Thyroid gland (tissue), 4 donors: Measurements from ENCODE around the gene SQSTM1.

Source experiments
- POLR2A ChIP-seq, 2 donors: fragments of 450-650 bp; IDR thresholded peaks; one replicate each; pipeline ENCODE4 v1.6.1; 2017; ENCODE audit warnings: antibody characterized with exemption in 2 of 2, mild to moderate bottlenecking in 2 of 2, moderate library complexity in 1 of 2
- TF ChIP-seq, protein P1 (sequence below), 6 experiments: fragments of 200-600 bp in 3 of 6; fragments of 450-650 bp in 3 of 6; sonication (generic) in 3 of 6; IDR thresholded peaks; one replicate each; pipeline ENCODE4 v1.5.1; 2016 to 2019; ENCODE audit warnings: antibody characterized with exemption in 6 of 6, mild to moderate bottlenecking in 2 of 6, inconsistent platforms in 1 of 6, moderate library complexity in 1 of 6

DNA sequence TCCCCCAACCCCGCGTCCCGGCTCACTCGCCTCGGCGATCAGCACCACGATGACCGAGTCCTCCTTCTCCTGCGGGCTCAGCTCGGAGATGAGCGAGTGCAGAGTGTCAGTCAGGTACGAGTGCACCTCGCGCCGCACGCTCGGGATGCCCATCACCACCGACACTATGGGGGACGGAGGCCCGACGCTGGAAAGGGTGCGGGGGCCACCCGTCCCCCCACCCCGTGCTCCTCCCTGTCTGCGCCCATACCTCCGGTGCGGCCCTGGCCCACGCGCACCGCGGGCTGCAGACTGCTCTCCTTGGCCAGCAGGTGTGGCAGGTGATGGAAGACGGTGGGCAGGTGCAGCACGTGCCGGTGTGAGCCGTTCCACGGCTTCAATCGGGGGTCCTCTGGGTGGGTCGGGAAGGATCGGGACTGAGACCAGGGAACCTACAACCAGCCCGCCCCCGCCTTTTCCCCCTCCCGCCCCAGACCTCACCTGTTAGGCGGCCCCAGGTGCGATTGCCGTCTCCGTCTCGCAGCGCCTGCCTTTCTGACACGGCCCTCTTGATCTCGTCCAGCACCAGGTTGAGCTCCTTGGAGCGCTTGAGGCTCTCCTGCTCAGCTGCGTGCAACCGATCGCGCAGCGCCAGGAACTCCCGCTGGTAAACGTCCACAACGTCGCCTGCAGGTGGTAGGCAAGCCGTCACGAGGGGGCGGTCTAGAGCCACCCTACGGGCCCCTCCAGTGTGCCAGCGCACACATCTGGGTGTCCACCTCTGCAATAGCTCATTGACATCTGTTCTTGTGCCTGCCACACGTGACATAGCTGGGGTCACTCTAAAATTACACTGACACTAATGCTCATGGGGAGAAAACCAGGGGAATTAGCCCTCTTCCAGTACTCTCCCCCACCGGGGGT lies 19.1 kb upstream of the SQSTM1 start:
- TF ChIP-seq, protein P1, sequence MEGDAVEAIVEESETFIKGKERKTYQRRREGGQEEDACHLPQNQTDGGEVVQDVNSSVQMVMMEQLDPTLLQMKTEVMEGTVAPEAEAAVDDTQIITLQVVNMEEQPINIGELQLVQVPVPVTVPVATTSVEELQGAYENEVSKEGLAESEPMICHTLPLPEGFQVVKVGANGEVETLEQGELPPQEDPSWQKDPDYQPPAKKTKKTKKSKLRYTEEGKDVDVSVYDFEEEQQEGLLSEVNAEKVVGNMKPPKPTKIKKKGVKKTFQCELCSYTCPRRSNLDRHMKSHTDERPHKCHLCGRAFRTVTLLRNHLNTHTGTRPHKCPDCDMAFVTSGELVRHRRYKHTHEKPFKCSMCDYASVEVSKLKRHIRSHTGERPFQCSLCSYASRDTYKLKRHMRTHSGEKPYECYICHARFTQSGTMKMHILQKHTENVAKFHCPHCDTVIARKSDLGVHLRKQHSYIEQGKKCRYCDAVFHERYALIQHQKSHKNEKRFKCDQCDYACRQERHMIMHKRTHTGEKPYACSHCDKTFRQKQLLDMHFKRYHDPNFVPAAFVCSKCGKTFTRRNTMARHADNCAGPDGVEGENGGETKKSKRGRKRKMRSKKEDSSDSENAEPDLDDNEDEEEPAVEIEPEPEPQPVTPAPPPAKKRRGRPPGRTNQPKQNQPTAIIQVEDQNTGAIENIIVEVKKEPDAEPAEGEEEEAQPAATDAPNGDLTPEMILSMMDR (IDR thresholded peaks at IDR 0.05): peak; percentile 28 to 81 (median 64)
- TF ChIP-seq POLR2A (IDR thresholded peaks at IDR 0.05): no peak
